Calu3 (cell line): ENCODE measurements around the gene NOCT. TPM values are rescaled to one million over a fixed set of nuclear protein-coding genes. Genes with fewer than 3 reads are reported as not detected.
"Not testable (repeated sequence)": the region's sequence is repeated elsewhere in the genome, so short reads cannot be mapped to it uniquely, and the experiment has no call there.

Experiments used
- BruUV-seq: library from RNA; stranded (reverse); fragments of 400-500 nt; replicated peaks from 2 replicates; lab custom pipeline; 2021; lab: Mats Ljungman, UMichigan
- CTCF ChIA-PET: fragments of 300-600 bp; sonication (Branson Sonifier 250); formaldehyde crosslinking; loops from one replicate; lab custom pipeline; 2022; ENCODE audit warnings: antibody characterized with exemption; lab: Charles Lee
- DNase-seq: peaks from one replicate; pipeline ENCODE4 v3.0.0; 2022
- H3K27ac Mint-ChIP-seq: one replicate; pipeline ENCODE4 v1.8.0; 2022; ENCODE audit warnings: mixed read lengths; ENCODE audit not compliant: unreplicated experiment
- H3K27me3 Mint-ChIP-seq: one replicate; pipeline ENCODE4 v1.8.0; 2022; ENCODE audit warnings: mixed read lengths; ENCODE audit not compliant: unreplicated experiment
- H3K36me3 Mint-ChIP-seq: one replicate; pipeline ENCODE4 v1.8.0; 2022; ENCODE audit warnings: mild to moderate bottlenecking, moderate library complexity, mixed read lengths; ENCODE audit not compliant: insufficient read depth, unreplicated experiment
- H3K4me1 Mint-ChIP-seq: one replicate; pipeline ENCODE4 v1.8.0; 2022; ENCODE audit warnings: mild to moderate bottlenecking, low read depth, mixed read lengths; ENCODE audit not compliant: unreplicated experiment
- H3K4me3 Mint-ChIP-seq: one replicate; pipeline ENCODE4 v1.8.0; 2022; ENCODE audit warnings: mild to moderate bottlenecking, low read depth, moderate library complexity, mixed read lengths; ENCODE audit not compliant: unreplicated experiment
- H3K9me3 Mint-ChIP-seq: one replicate; pipeline ENCODE4 v1.8.0; 2022; ENCODE audit warnings: low read depth, mixed read lengths; ENCODE audit not compliant: unreplicated experiment
- CTCF ChIP-seq: fragments of 200-600 bp; IDR thresholded peaks from one replicate; pipeline ENCODE4 v1.8.0; 2022; ENCODE audit warnings: antibody characterized with exemption; ENCODE audit not compliant: unreplicated experiment
- intact Hi-C: fragments of 100-400 bp; cut with micrococcal nuclease; formaldehyde crosslinking; loops from one replicate; pipeline ENCODE4 v1.10.0; 2022; ENCODE audit not compliant: unreplicated experiment
- total RNA-seq: library from RNA; stranded (reverse); gene quantifications from 2 replicates; pipeline ENCODE4 v1.2.3, GENCODE V29; 2022

NOCT gene
- total RNA-seq, 1 experiment from 2014 or later: 11.4 TPM

GRCh38 chr4:139018971-139019758, 3.6 kb downstream of the NOCT start:
- Mint-ChIP-seq H3K27ac (no peak overlapping the region), H3K36me3 (peaks cover 36% of the 10 kb centered on the region), H3K27me3 (no peaks in the 10 kb centered on the region), H3K9me3 (no peaks in the 10 kb centered on the region), H3K4me3 (peak overlapping the region; percentile 56), H3K4me1 (peaks cover 33% of the 10 kb centered on the region)
- BruUV-seq: no TSS peak
- no peak for TF ChIP-seq CTCF
- CTCF ChIA-PET: interaction anchor here (2.0 kb wide), 1 partner anchor 11 kb away, joined by 5 read pairs; no protein-coding TSS in a partner anchor
- intact Hi-C loops: no loop called here
- DNase-seq: no peak

- no TSS peak for BruUV-seq
- H3K36me3 Mint-ChIP-seq: peaks cover 28% of the 10 kb centered on the region
These were observed 4.8 kb downstream of the NOCT start for GRCh38 chr4:139020384-139020783.

GRCh38 chr4:139021071-139021470, 5.5 kb downstream of the NOCT start:
- not testable (repeated sequence) for H3K4me3 Mint-ChIP-seq
- H3K36me3 Mint-ChIP-seq: peaks cover 22% of the 10 kb centered on the region
- H3K4me1 Mint-ChIP-seq: peaks cover 29% of the 10 kb centered on the region

More at GRCh38 chr4:139020384-139020783, 4.8 kb downstream of the NOCT start:
- no peaks in the 10 kb centered on the region for H3K27me3 Mint-ChIP-seq
- no peak overlapping the region for H3K4me3 Mint-ChIP-seq
- H3K27ac Mint-ChIP-seq: no peak overlapping the region
- CTCF ChIA-PET: interaction anchor here (2.0 kb wide), 1 partner anchor 10 kb away, joined by 5 read pairs; no protein-coding TSS in a partner anchor
- DNase-seq: no peak
- no peaks in the 10 kb centered on the region for H3K9me3 Mint-ChIP-seq
- H3K4me1 Mint-ChIP-seq: peaks cover 28% of the 10 kb centered on the region
- no peak for TF ChIP-seq CTCF
- intact Hi-C loops: no loop called here

GRCh38 chr4:139022835-139023234, 7.3 kb downstream of the NOCT start:
- peaks cover 29% of the 10 kb centered on the region for H3K4me1 Mint-ChIP-seq
- H3K4me3 Mint-ChIP-seq: no peak overlapping the region
- intact Hi-C loops: no loop called here
- no peak overlapping the region for H3K27ac Mint-ChIP-seq
- no peaks in the 10 kb centered on the region for H3K9me3 Mint-ChIP-seq
- no peaks in the 10 kb centered on the region for H3K27me3 Mint-ChIP-seq
- DNase-seq: no peak
- TF ChIP-seq CTCF: no peak
- CTCF ChIA-PET: no interaction called here
- peaks cover 12% of the 10 kb centered on the region for H3K36me3 Mint-ChIP-seq
- no TSS peak for BruUV-seq

More at GRCh38 chr4:139021071-139021470, 5.5 kb downstream of the NOCT start:
- intact Hi-C loops, H3K9me3 Mint-ChIP-seq, BruUV-seq, H3K27me3 Mint-ChIP-seq, DNase-seq, H3K27ac Mint-ChIP-seq: not testable (repeated sequence)
- CTCF ChIA-PET: interaction anchor here (0.6 kb wide), 1 partner anchor 19 kb away, joined by 3 read pairs; no protein-coding TSS in a partner anchor

- H3K9me3 Mint-ChIP-seq: no peaks in the 10 kb centered on the region
- no peak overlapping the region for H3K4me3 Mint-ChIP-seq
- peaks cover 18% of the 10 kb centered on the region for H3K4me1 Mint-ChIP-seq
- no peak for DNase-seq
- no TSS peak for BruUV-seq
- intact Hi-C loops: no loop called here
- H3K27me3 Mint-ChIP-seq: no peaks in the 10 kb centered on the region
- TF ChIP-seq CTCF: no peak
- no peak overlapping the region for H3K27ac Mint-ChIP-seq
- peaks cover 12% of the 10 kb centered on the region for H3K36me3 Mint-ChIP-seq
- CTCF ChIA-PET: no interaction called here
These were observed 9.1 kb downstream of the NOCT start for GRCh38 chr4:139024686-139025085.
